Endothelial cell (in vitro differentiated cells): Measurements from ENCODE around the gene ARTN. TPM values are rescaled to one million over a fixed set of nuclear protein-coding genes. Genes with fewer than 3 reads are reported as not detected.

Experiments used
- DNase-seq: peaks from one replicate; pipeline ENCODE4 v3.0.0; 2021; ENCODE audit warnings: low spot score
- H3K27ac Mint-ChIP-seq: one replicate; pipeline ENCODE4 v1.8.0; 2021; ENCODE audit warnings: mixed read lengths, inconsistent platforms; ENCODE audit not compliant: unreplicated experiment
- H3K27me3 Mint-ChIP-seq: one replicate; pipeline ENCODE4 v1.8.0; 2021; ENCODE audit warnings: mild to moderate bottlenecking, moderate library complexity, mixed read lengths, inconsistent platforms; ENCODE audit not compliant: unreplicated experiment
- H3K36me3 Mint-ChIP-seq: one replicate; pipeline ENCODE4 v1.8.0; 2021; ENCODE audit warnings: mild to moderate bottlenecking, low read depth, mixed read lengths, inconsistent platforms; ENCODE audit not compliant: unreplicated experiment
- H3K4me1 Mint-ChIP-seq: one replicate; pipeline ENCODE4 v1.8.0; 2021; ENCODE audit warnings: mild to moderate bottlenecking, mixed read lengths, inconsistent platforms; ENCODE audit not compliant: unreplicated experiment
- H3K4me3 Mint-ChIP-seq: one replicate; pipeline ENCODE4 v1.8.0; 2021; ENCODE audit warnings: mild to moderate bottlenecking, mixed read lengths, inconsistent platforms; ENCODE audit not compliant: unreplicated experiment
- H3K9me3 Mint-ChIP-seq: one replicate; pipeline ENCODE4 v1.8.0; 2021; ENCODE audit warnings: mixed read lengths, inconsistent platforms; ENCODE audit not compliant: unreplicated experiment
- CTCF ChIP-seq: fragments of 200-600 bp; sonication (generic); IDR thresholded peaks from one replicate; pipeline ENCODE4 v1.5.0; 2021; ENCODE audit warnings: antibody characterized with exemption; ENCODE audit not compliant: unreplicated experiment
- total RNA-seq: library from RNA; stranded (reverse); fragmentation: NEBNext Ultra II Directional; extraction: Animal tissue kit (Norgen Biotek cat#: 25700); gene quantifications from one replicate; pipeline ENCODE4 v1.2.1, GENCODE V29; 2021; ENCODE audit not compliant: unreplicated experiment

The ARTN gene
- total RNA-seq, 1 donor from 2014 or later, result 0.67 TPM

GRCh38 chr1:43935711-43936427 lies 2.3 kb downstream of the ARTN start:
- H3K4me3 Mint-ChIP-seq, result no peak overlapping the region
- peaks cover 7% of the 10 kb centered on the region for H3K36me3 Mint-ChIP-seq
- TF ChIP-seq CTCF, result no peak
- peaks cover 11% of the 10 kb centered on the region for H3K4me1 Mint-ChIP-seq
- H3K27me3 Mint-ChIP-seq, result peaks cover 15% of the 10 kb centered on the region
- no peaks in the 10 kb centered on the region for H3K9me3 Mint-ChIP-seq
- DNase-seq, result no peak
- no peak overlapping the region for H3K27ac Mint-ChIP-seq

- H3K4me1 Mint-ChIP-seq, result peaks cover 11% of the 10 kb centered on the region
- no peaks in the 10 kb centered on the region for H3K9me3 Mint-ChIP-seq
- TF ChIP-seq CTCF, result peak; percentile 29
- peaks cover 7% of the 10 kb centered on the region for H3K36me3 Mint-ChIP-seq
- H3K27me3 Mint-ChIP-seq, result peaks cover 15% of the 10 kb centered on the region
- no peak overlapping the region for H3K27ac Mint-ChIP-seq
- DNase-seq, result peak; percentile 63
- H3K4me3 Mint-ChIP-seq, result peak overlapping the region; percentile 78
These were observed 3.0 kb downstream of the ARTN start for GRCh38 chr1:43936431-43937151.

- Mint-ChIP-seq H3K4me1 (peaks cover 14% of the 10 kb centered on the region), H3K27ac (no peak overlapping the region), H3K4me3 (no peak overlapping the region), H3K36me3 (peaks cover 7% of the 10 kb centered on the region), H3K27me3 (peaks cover 15% of the 10 kb centered on the region), H3K9me3 (no peaks in the 10 kb centered on the region)
- TF ChIP-seq CTCF, result no peak
- DNase-seq, result no peak
These were observed 3.7 kb downstream of the ARTN start for GRCh38 chr1:43937179-43937865.

GRCh38 chr1:43938383-43938782 lies 4.8 kb downstream of the ARTN start:
- Mint-ChIP-seq H3K27me3 (peaks cover 9% of the 10 kb centered on the region), H3K9me3 (no peaks in the 10 kb centered on the region), H3K36me3 (no peaks in the 10 kb centered on the region), H3K4me1 (peaks cover 18% of the 10 kb centered on the region), H3K27ac (no peak overlapping the region), H3K4me3 (no peak overlapping the region)
- no peak for TF ChIP-seq CTCF
- DNase-seq, result no peak
